HG03108 (cell line): ENCODE measurements around the gene DEPDC4.
"Not testable (repeated sequence)": the region's sequence is repeated elsewhere in the genome, so short reads cannot be mapped to it uniquely, and the experiment has no call there.

Experiments
- ATAC-seq: cut with Tn5 transposase; IDR thresholded peaks from one replicate; pipeline ENCODE4 v1.9.1; 2021; ENCODE audit warnings: moderate library complexity; ENCODE audit not compliant: unreplicated experiment

DEPDC4 gene

DNA sequence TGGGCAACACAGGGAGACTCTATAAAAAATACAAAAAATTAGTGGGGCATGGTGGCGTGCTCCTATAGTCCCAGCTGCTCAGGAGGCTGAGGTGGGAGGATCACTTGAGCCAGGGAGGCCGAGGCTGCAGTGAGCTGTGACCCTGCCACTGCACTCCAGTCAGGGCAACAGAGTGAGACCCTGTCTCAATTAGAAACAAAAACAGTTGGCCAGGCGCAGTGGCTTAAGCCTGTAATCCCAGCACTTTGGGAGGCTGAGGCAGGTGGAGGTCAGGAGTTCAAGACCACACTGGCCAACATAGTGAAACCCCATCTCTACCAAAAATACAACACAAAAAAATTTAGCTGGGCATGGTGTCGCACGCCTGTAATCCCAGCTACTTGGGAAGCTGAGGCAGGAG is 1.8 kb downstream of the DEPDC4 start:
- ATAC-seq: not testable (repeated sequence)

DNA sequence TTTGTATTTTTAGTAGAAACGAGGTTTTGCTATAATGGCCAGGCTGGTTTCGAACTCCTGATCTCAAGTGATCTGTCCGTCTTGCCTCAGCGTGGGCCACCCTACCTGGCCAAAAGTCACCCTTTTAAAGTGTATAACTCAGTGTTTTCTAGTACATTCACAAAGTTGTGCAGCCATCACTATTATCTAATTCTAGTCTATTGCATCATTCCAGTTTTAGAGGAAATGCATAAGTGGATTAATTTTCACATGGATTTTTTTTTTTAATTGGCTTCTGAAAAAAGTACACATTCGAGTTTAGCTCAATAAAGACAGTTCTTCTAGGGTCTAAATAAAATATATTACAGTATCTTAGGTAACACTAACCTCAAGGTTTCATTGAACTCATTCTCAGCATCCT is 3.7 kb downstream of the DEPDC4 start:
- no peak for ATAC-seq

DNA sequence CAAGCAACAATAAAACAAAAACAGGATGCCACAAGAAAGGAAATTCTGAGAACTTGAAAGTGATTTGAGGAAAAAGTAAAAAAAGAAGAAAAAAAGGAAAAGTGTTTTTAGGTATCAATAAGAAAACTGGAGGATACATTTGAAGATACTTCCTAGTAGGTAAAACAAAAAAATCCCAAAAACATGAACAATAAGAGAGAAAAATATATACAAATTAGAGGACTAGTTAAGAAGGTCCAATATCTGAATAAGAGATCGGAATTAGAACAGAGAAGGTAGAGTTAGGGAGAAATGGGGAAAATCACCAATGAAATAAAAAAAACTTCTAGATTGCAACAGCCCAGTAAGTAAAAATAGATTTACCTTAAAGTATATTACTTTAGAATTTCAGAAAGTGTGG is 8.8 kb downstream of the DEPDC4 start:
- no peak for ATAC-seq

DNA sequence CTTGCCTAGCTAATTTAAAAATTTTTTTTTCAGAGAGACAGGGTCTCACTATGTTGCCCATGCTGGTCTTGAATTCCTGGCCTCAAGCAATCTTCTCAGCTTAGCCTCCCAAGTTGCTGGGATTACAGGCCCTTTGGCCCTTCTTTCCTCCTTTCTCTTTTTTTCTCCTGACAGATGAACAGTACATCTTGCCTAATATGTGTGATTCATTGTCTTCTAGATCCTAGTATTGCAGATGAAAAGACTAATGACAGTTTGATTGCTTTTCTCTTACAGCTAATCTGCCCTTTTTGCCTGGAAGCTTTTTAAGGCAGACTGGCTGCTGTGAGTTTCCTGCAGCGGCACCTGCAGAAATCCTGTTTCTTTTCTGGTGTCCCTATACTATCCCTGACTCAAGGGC is 12.0 kb downstream of the DEPDC4 start:
- no peak for ATAC-seq

DNA sequence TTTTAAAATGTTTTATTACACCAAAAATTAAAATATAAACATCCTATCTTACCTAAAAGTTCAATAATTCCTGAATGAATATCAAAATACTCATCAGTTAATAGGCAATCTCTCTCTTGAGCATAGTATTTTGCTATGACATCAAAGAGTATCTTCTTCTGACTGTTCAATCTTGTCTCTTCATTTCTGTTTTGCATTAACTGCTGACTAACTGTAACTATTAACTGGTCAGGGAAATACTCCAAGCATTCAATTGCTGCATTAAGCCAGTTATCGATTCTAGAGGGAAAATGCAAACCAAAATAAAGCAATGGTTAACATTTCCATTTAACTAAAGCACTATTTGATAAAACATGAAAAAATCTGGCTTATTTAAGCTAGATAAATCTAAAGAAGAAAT is 13.4 kb downstream of the DEPDC4 start:
- no peak for ATAC-seq

DNA sequence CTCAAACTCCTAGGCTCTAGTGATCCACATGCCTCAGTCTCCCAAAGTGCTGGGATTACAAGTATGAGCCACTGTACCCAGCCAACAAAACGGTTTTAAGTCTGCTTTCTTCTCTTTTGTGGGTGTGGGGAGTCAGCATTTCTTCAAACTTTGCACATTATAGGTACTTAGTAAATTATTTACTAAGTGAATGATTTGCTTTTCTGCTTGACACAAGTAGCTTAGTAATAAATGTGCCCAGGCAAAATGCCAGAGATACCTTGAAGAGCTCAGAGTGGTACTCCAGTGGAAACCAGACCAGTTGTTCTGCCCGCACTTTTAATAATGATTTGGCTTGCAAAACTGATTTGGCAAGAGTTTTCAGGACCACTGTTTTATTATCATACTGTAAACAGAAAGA is 15.0 kb downstream of the DEPDC4 start:
- no peak for ATAC-seq

DNA sequence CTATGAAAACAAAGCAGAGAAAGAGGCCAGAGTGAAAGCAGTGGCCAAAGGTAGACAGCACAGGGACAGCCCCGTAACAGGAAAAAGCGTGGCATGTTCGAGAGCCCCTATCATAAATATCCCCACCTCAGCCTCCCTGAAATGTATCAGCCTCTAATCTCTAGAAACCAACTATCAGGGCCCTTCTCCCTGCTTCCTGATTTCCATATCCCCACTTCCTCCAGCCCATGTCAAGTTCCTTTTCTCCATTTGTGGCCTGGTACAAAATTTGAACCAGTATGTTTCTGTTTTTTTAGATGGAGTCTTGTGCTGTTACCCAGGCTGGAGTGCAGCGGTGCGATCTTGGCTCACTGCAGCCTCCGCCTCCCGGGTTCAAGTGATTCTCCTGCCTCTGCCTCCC is 16.9 kb downstream of the DEPDC4 start:
- ATAC-seq: no peak

DNA sequence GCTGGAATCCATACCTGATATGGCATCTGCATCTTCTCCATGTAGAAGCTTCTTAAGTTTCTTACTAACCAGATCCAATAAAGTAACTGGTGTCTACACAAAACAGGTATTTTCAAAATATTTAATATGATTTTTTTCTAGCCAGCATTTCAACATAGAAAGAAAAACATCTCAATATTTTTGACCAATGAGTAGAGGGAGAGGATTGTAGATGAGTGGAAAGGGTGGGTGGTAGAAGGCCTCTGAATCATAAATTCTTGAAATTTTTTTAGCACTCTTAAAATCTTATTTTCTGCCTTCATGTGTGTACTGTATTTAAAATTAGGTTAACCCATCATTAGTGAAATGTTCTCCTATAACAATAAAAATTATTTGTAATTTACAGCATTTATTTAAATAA is 18.0 kb downstream of the DEPDC4 start:
- no peak for ATAC-seq

DNA sequence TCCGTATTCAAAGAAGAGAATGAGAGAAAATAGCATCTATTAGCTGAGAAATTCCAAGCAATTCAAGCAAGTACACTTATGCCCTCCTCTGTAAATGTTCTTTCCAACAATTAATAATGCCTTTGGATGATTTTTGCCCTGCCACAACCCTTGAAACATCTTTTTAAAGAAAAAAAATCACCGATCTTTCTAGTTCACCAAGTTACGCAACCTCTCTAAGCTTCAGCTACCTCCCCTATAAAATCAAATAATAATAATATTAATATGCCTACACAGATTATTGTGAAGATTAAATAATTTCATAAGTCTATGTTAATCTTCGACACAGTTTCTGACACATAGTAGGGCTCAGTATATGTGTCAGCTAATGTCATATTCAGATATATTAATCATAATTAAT is 19.1 kb downstream of the DEPDC4 start:
- ATAC-seq: no peak

DNA sequence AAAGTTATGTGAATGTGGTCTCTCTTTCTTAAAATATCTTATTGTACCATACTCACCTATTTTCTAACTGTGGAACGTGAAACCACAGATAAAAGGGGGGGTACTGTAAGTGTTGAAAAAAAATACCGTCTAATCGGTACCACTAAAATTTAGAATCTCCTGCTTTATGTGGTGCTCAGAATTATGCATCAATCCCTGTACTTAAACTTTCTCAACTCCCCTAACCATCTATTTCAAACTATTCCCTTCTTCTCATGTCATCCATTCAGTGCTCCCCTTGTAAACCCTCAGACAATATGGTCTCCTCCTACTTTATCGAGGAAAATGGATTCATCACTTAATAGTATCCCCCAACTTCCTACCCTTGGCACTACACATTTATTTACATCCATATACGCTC is 23.7 kb downstream of the DEPDC4 start:
- no peak for ATAC-seq

DNA sequence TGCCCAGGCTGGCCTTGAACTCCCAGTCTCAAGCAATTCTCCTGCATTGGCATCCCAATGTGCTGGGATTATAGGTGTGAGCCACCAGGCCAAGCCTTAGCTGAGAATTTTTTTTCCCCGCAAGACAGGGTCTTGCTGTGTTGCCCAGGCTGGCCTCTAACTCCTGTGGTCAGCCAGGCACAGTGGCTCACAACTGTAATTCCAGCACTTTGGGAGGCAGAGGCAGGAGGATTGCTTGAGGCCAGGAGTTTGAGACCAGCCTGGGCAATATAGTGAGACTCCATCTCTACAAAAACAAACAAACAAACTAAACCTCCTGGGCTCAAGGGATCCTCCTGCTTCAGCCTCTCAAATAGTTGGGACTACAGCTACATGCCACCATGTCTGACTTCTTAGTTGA is 27.3 kb downstream of the DEPDC4 start:
- ATAC-seq: no peak

DNA sequence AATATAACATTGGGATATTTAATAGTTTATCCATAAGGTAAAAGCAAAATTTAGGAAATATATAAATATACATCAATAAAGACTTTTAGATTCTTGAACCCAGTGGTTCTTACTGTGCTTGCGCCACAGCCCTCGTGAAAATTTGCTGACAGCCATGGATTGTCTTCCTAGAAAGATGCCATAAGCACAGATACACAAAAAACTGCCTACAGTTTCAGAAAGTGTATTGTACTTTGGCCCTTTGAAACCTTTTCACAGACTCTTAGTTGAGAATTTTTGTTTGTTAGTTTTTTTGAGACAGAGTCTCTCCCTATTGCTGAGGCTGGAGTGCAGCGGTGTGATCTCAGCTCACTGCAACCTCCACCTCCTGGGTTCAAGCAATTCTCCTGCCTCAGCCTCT is 28.1 kb downstream of the DEPDC4 start:
- ATAC-seq: no peak

DNA sequence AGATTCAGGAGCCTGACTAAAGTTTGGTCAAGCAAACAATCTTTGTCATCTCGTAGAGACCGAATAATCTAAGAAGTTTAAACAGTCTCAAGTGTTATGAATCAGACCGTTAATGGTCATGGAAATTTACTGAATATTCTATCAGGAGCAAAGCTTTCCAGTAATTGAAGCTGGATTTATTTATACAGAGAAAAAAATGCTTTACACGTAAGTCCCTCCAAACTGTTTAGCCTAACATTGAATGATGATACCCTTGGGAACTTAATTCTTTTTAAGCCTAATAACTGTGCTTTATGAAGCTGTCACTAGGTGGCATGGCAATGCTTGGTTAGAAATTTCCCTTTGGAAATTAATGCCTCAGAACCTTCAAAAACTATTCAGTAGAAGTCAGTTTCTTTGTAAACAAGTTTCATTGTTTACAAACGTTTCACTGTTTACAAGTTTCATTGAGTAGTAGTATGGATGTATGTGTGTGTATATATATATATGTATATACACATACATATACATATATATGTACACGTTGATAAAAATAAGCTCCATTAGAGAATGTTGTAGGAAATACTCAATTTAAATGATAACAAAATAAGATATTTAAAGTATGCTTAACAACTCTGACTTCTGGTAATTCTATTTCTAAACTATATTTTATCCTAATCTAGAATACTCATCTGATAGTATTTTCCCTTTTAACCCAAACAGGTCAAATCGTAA is 32.1 kb downstream of the DEPDC4 start:
- no peak for ATAC-seq

DNA sequence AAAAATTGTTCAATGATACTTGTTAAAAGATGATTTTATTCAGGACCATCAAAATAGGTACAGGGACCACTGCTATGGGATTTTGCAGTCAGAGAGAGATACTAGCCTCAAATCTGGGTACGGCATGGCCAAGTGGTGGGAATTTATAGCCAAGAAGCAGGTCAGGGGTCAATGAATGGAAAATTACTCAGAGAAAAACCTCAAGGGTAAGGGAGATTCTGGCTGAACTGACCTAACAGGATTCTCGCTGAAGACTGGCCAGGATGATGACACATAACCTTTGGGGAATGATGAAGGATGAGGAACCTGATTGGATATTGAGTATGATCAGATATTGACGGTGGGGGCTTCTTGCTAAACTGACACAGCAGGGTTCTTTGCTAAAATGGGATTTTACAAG is 32.7 kb downstream of the DEPDC4 start:
- no peak for ATAC-seq

DNA sequence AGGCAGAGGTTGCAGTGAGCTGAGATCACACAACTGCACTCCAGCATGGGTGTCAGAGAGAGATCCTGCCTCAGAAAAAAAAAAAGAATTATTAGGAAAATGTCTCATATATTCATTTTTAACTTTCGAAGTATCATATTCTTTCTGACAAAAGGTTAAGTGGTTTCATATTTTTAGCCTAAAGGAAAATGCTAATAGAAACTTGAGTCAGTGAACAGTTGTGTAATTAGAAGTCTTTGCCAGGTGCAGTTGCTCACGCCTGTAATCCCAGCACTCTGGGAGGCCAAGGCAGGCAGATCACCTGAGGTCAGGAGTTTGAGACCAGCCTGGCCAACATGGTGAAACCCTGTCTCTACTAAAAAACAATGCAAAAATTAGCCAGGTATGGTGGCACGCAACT is 35.0 kb downstream of the DEPDC4 start:
- ATAC-seq: not testable (repeated sequence)

DNA sequence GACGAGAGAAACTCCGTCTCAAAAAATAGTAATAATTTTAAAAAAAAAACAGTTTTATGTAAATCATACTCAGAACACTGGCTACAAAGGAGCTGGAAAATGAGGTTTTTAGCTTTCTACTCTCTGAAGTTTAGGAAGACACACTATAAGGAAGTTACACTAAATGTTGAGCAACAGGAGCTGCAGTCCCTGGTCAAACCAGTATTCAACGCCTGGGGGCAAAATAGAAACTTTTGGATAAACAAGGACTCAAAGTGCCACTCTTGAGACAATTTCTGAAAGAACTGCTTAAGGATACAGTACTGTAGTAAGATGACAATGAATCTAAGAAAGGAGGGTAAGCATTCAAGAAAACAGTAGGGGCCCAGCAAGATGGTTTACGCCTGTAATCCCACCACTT is 37.0 kb downstream of the DEPDC4 start:
- ATAC-seq: no peak

DNA sequence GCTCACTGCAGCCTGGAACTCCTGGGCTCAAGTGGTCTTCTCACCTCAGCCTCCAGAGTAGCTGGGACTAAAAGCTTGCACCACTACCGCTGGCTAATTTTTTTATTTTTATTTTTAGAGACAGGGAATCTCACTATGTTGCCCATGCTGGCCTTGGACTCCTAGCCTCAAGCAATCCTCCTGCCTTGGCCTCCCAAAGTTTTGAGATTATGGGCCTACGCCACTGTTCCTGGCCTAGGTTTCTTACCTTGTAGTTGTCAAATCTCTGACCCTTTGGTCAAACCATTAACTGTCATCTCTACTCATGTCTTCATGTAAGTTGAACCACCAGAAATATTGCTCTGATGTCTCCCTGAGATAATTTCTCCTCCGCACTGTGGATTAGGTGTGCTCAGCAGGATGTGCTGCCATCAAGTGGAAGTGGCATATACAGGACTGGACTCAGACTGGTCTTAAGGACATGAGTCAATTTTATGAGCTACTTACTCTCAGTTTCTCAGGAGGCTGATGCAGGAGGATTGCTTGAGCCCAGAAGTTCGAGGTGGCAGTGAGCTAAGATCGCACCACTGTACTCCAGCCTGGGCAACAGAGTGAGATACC is 37.7 kb downstream of the DEPDC4 start:
- ATAC-seq: no peak

DNA sequence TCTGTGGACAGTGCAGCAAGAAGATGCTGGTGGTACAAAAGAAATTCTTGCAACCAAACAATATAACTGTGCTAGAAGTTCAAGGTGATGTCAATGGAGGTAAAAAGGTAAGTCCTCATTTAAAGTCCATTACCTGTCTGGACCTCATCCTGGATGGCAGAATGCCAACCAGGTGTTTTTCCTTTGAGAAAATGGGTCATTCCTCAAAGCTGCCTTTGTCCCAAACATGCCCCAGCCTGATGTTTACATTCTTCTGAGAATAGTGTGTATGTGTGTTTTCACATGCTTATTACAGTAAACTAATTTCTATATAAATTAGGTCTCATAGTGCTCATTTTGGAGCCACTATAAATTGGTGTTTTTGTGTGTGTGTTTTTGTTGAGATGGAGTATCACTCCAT is 41.4 kb downstream of the DEPDC4 start:
- ATAC-seq: no peak

DNA sequence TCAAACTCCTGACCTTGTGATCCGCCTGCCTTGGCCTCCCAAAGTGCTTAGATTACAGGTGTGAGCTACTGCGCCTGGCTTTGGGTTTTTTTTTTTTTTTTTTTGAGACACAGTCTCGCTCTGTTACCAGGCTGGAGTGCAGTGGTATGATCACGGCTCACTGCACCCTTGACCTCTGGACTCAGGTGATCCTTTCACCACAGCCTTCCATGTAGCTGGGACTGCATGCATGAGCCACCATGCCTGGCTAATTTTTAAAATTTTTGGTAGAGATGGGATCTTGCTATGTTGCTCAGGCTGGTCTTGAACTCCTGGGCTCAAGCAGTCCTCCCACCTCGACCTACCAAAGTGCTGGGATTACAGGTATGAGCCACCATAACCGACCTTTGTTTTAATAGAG is 44.7 kb downstream of the DEPDC4 start:
- not testable (repeated sequence) for ATAC-seq

DNA sequence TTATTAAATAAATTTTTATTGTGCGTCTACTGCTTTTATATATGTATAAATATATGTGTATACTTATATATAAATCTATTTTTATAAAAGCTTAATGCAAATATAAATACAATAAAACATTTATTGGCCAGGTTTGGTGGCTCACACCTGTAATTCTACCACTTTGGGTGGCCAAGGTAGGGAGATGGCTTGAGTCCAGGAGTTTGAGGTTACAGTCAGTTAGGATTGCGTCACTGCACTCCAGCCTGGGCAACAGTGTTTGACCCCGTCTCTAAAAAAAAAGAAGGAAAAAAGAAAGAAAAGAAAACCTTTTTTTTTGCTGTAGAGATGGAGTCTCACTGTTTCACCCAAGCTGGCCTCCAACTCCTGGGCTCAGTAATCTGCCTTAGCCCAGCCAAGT is 45.4 kb downstream of the DEPDC4 start:
- ATAC-seq: no peak

DNA sequence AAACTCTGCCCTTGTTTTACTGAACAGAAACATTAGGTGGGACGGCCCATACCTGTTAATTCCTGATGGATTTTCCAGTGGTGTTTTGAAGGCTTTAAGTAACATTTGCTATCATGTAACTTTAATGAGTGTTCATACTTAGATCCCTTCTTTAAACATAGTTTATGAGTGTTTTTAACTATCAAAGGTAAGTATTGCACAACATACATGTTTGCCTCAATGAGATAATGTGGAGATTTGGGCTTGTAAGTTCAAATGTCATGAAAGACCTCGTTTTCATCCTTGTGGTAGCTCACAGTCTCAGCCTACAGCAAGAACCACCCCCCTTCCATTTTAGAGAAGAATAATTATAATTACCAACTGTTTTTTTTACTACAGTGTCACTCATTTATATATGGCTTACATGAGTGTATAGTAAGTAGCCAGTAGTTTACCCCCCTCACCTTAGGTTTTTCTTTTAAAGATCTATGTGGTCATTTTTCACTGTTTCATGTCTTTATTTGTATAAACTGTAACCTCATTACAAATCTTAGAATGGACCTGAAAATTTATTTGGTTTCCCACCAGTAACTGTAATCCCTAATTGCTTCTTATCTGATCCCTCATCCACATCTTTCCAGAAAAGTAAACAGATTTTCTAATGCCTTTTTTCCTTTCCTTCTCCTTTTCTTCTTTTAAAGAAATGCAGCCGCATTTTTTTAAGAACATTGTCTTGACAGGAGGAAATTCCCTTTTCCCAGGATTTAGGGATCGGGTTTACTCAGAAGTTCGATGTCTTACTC is 47.4 kb downstream of the DEPDC4 start:
- no peak for ATAC-seq

DNA sequence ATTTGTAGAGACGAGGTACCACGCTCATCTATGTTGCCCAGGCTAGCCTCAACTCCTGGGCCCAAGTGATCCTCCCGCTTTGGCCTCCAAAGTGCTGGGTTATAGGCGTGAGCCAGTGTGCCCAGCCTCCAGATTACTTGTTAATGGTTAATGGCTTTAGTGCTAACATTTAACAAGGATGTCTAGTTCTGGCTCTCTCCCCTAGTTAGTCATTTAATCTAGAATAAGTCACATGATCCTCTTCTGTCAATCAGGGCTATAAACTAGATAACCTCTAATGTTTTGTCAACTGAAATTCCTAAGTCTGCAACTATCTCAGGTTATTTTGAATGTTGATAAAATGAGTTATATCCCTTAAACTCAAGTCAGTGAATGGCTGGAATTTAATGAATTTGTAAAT is 50.5 kb downstream of the DEPDC4 start:
- ATAC-seq: no peak
